Astrocyte (in vitro differentiated cells and primary cell): ENCODE measurements around the gene RCN2.

Source experiments
- CTCF ChIP-seq: IDR thresholded peaks from 2 replicates; pipeline ENCODE4 v1.5.1; 2011; ENCODE audit warnings: low read depth, mild to moderate bottlenecking, inconsistent platforms, low read length, moderate library complexity; ENCODE audit not compliant: insufficient read depth
- EZH2 ChIP-seq: IDR thresholded peaks from 2 replicates; pipeline ENCODE4 v1.6.1; 2012; ENCODE audit warnings: mild to moderate bottlenecking, low read length, inconsistent platforms; ENCODE audit not compliant: insufficient read depth

- no peak for TF ChIP-seq CTCF
- no peak for TF ChIP-seq EZH2
Measured at GRCh38 chr15:77001351-77001750, 69.8 kb downstream of the RCN2 start.
